Measurements from ENCODE around the gene CIRBP. TPM values are rescaled to one million over a fixed set of nuclear protein-coding genes. Genes with fewer than 3 reads are reported as not detected.

Gene CIRBP
- polyA plus RNA-seq, 12 donors = 391 to 559 (median 467) TPM

GRCh38 chr19:1227304-1228054 is 41.7 kb upstream of the CIRBP start:
- DNase-seq = no peak

- no peak for DNase-seq
Measured at GRCh38 chr19:1228161-1228957, 40.8 kb upstream of the CIRBP start.

- DNase-seq = no peak
Measured at GRCh38 chr19:1229056-1229923, 39.8 kb upstream of the CIRBP start.

GRCh38 chr19:1229924-1230782 is 39.0 kb upstream of the CIRBP start:
- no peak for DNase-seq

DNA sequence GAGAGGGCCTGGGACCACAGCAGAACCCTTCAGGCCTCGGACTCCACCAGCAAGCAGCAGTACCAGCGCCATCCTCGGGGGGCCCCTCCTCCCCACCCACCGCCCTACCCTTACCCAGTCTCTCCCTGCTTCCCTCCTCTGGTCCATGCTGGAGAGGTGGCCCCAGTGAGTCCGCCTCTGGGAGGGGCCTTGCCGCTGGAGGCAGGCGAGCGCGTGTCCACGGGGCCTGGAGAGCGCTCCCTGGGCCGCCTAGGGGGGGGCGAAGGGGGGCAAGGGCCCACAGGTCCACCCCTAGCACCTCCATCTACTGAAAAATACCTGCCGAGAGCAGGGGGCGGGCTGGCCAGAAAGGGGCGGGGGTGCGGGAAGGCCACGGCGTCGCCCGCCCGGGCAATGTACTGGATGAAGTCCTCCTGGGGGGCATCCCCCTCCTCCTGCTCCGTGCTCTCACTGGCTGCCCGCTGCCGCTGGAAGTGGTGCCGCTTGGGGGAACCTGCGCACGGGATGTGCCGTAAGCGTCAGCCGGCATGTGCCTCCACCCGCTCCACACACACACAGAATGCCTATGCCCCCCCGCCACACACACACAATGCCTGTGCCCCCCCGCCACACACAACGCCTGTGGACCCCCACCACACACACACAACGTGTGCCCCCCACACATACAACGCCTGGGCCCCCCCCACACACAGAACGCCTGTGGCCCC is 38.2 kb upstream of the CIRBP start:
- DNase-seq = no peak

DNA sequence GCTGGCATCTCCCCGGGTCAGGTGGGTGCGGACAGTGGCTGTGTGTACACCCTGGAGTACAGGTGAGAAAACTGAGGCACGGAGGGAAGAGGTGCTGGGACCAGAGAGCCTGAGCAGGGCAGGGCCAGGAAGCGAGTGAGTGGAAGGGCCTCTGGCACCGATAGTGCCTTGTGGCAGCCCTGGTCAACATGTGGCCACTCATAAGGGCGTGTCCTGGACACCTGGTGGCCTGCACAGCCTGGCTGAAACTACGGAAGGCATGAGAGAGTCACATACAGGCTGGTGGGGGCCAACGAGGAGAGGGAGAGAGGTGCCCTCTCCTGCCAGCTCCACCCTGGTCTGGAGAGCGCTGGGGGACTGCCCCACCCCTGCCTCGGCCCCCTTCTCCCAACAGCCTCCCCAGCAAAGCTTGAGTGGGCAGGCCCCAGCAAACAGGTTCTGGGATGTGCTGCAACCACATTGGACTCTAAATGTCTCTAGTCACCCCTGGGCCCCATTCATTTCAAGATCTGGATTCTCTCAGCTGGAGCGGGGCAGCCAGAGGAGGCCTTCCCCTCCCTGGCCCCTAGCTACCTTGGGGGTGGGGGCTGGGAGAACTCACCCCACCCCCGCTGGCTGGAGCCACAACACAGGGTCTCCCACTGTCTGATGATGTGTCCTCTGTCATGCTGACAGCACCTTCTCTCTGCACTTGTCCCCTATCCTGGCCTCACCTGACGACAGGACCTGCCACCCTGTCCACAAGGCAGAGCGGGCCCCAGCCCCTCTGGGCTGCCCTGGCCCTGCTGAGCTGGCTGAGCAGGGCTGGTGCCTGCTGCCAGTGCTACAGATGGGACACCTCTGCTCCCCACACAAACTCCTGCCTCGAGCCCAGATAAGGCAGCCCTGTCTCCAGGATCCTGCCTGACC is 37.1 kb upstream of the CIRBP start:
- DNase-seq = no peak

DNA sequence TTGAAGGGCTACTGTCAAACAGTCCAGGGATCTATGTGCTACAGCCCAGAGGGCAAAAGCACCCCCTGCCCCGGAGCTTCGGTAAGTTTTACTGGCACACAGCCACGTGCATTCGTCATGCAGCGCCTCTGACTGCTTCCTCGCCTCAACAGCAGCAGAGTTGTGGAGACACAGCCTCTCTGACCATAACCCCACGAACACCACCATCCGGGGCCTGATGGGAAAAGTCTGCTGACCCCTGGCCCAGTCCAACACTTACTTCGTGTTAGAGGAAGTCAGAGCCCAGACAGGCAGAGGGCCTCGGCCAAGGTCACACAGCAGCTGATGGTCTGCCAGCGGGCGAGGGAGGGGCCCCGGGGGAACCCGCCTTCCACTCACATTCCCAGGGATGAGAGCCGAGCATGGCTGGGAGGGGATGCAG is 36.5 kb upstream of the CIRBP start:
- DNase-seq = no peak

DNA sequence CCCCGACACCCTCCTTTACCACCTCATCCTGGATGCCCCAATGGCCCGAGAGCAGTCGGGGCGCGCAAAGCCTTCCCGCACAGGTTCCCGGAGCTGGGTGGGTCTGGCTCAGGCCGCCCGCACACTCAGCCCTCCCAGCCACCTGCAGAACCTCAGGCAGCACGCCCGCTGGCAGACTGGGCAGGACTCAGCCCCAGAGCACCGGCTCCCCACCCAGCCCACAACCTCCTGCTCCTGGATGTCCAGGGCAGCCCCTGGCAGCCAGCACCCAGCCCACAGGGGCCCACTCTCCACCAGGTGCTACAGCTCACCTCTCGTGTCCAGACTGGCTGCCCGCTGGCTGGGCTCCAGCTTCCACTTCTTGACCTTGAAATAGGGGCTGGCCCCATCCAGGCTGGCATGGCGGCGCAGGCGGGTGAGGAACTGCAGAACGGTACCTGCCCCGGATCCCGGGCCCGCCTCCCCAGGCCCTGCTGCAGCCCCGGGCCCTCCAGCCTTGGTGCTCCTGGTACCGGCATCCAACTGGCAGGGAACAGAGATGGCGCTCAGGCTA is 35.9 kb upstream of the CIRBP start:
- DNase-seq = no peak

DNA sequence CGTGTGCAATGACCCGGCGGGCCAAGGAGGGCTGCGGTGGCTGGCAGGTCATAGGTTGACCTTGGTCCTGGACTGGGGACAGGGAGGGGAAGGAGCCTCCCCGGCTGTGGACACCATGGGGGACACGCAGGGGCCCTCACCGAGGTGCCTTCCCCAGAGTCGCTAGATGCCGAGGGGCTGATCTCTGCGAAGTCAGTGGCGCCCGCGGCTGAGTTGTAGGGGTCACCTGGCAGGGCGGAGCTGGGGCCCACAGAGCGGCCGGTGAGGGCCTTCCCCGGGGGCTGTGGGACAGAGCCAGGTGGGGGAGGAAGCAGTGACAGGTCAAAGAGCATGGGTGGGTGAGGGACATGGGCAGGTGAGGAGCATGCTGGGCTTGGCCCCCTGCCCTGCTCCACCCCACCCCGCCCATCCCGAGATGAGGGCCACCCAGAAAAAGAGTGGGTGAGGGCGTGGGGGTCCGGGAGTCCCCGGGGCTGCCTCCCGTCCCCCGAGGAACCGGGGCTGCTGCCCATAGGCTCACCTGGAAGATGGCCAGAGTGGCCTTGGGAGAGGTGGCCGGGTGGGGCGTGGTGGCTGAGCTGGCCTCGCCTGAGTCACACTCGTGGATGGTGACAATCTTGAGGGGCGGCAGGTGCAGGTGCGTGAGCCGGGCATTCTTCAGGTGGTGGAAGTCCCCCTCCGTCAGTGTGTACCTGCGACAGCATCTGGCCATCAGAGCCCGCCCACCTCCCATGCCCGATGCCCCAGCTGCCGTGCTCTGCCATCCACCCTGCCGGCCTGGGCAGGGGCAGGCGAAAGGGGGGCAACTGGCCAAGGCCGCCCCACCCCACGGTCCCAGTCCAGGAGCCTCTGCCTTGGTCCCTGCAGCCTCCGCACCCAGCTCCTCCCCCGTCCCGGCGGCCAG is 34.8 kb upstream of the CIRBP start:
- DNase-seq = no peak

DNA sequence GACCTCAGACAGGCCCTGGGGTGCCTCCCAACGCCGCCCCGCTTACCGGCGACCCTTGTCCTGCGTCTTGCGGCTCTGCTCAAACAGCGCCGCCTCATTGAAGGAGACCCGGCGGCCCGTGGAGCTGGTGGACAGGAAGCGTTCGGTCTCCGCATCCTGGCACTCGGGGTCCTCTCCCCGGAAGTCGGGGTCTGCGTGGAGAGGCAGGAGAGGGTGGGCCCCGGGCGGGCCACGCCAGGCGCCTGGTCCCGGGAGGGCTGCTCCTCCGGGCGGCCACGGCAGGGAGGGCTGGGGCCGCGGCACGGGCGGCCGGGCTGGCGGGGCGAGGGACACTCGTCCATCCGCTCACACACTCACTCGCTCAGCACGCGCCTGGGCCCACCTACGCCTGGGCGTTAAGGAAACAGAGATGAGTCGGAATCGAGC is 34.2 kb upstream of the CIRBP start:
- no peak for DNase-seq

DNA sequence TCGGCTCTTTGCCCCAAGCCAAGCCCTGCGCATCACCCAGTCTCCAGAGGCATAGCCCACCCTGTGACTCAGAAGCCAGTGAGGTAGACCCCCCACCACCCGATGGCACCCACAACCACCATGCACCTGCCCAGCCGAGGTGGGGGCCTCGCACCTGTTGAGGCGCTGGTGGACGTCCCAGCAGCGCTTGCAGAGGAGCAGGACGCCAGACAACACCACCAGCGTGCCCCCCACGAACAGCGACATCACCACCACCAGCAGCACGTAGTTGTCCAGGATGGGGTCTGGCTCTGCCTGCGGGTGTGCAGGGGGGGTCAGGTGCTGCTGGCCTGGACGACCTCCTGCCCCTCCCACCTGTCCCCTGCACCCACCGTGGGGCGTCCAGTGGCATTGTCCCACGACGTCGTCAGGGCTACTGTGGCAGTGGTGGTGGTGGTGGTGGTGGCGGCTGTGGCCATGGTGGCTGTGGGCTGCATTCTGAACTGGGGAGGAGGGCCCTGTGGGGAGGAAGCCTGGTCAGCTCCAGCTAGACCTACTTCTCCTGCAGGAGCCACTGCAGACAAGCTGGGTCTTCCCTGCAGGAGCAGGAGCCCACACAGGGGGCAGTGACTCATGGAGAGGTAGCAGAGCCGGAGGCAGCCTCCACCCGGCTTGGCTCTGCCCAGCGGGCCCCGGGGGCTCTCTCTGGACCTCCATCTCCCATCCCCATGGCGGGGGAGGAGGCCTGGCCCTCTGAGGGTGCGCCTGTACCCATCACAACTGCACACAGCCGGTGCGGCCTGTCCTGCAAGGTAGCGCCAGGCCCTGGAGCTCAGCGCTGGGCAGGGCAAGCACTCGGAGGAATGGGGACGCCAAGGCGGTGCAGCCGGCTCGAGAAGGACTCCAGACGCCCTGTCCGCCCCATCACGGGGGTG is 33.2 kb upstream of the CIRBP start:
- no peak for DNase-seq

- no peak for DNase-seq
Measured at GRCh38 chr19:1236576-1236975, 32.6 kb upstream of the CIRBP start.

DNA sequence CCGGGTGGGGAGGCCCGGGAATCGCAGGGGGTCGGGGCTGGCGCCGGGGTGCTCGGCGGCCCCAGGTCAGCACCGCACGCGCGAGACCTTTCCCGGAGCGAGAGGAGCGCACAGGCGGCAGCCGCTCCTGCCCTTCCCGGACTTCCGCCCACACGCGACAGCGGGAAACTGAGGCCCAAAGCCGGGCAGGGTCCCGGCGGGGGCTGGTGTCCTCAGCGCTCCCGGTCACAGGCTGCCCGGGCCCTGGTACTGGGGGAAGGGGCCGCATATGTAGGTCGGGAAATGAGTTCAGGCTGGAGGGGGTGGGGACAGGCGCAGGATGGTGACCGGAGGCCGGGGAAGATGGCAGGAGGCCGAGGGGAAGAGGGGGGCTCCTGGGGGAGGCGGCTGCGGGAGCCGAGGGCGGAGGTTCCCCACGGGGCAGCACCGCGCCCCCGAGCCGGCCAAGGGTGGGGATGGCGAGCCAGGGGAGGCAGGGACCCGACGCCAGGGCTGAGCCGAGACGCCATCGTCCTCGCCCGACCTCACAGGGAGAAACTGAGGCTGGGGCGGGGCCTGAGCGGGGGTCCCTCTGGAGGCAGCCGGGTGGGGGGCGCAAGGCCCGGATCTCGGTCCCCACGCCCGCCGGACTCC is 32.0 kb upstream of the CIRBP start:
- DNase-seq = no peak

DNA sequence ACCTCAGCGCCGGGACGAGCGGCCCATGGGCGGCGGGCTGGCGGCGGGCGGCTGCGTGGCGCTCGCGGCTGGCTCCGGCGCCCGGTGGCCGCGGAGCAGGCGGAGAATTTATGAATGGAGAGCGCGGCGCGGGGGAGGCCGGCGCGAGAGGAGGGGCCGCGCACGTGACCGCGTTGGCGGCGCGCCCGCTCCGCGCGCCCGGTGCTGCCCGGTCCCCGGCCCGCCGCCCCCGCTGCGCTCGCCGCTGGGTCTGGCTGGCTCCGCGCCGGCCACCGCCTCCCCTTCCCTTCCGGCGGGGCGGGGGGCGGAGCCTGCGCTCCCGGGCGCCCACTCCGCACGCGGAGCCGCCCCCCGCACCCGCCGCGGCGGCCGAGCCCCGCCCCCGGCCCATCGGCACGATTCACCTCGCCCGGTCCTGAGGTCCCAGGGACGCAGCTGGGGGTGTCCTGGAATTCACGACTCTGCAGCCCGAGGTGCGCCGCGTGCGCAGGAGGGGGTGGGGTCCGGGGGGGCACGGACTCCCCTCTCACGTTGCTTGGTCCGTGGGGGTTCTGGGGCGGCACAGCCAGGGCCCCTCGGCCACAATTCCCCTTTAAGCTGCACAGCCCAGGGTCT is 31.3 kb upstream of the CIRBP start, which contains the start of gene CBARP:
TSS of gene CBARP (minus strand) at position 252 of the 615 bp plus-strand sequence. CDS start 1,905 bp downstream, outside the sequence.
- DNase-seq = no peak

GRCh38 chr19:1238369-1239303 is 30.5 kb upstream of the CIRBP start:
- DNase-seq = no peak

All from muscle of arm (tissue), 12 donors.